Activated CD8-positive, alpha-beta T cell treated with anti-CD3 and anti-CD28 coated beads for 36 hours (primary cell): ENCODE measurements around the gene DCLK2. TPM values are rescaled to one million over a fixed set of nuclear protein-coding genes. Genes with fewer than 3 reads are reported as not detected.

Experiments used
- ATAC-seq: fragments of 200-7000 bp; cut with Tn5 transposase; one replicate; pipeline ENCODE4 v1.10.0; 2021; ENCODE audit warnings: mild to moderate bottlenecking, moderate library complexity
- CTCF ChIA-PET: fragments of 350-600 bp; sonication (Branson Sonifier 250); formaldehyde crosslinking; loops from one replicate; lab custom pipeline; 2021; ENCODE audit warnings: antibody characterized with exemption; lab: Charles Lee
- POLR2A ChIA-PET: fragments of 350-600 bp; sonication (Branson Sonifier 250); formaldehyde crosslinking; loops from one replicate; lab custom pipeline; 2021; ENCODE audit warnings: antibody characterized with exemption; lab: Charles Lee
- DNase-seq: peaks from one replicate; pipeline ENCODE4 v3.0.0-alpha.2; 2020
- H3K27ac Mint-ChIP-seq: one replicate; pipeline ENCODE4 v1.8.0; 2021; ENCODE audit warnings: mild to moderate bottlenecking, mixed read lengths
- H3K27me3 Mint-ChIP-seq: one replicate; pipeline ENCODE4 v1.8.0; 2021; ENCODE audit warnings: mixed read lengths
- H3K36me3 Mint-ChIP-seq: one replicate; pipeline ENCODE4 v1.8.0; 2021; ENCODE audit warnings: low read depth, mixed read lengths
- H3K4me1 Mint-ChIP-seq: one replicate; pipeline ENCODE4 v1.8.0; 2021; ENCODE audit warnings: low read depth, mixed read lengths
- H3K4me3 Mint-ChIP-seq: one replicate; pipeline ENCODE4 v1.8.0; 2021; ENCODE audit warnings: mild to moderate bottlenecking, moderate library complexity, mixed read lengths
- H3K9me3 Mint-ChIP-seq: one replicate; pipeline ENCODE4 v1.8.0; 2021; ENCODE audit warnings: mixed read lengths
- CTCF ChIP-seq: fragments of 200-600 bp; IDR thresholded peaks from one replicate; pipeline ENCODE4 v1.8.0; 2022; ENCODE audit warnings: antibody characterized with exemption, mild to moderate bottlenecking
- intact Hi-C: fragments of 100-400 bp; cut with micrococcal nuclease; formaldehyde crosslinking; loops from one replicate; pipeline ENCODE4 v1.10.0; 2022
- total RNA-seq, 2 experiments: library from RNA; stranded (reverse); gene quantifications; one replicate each; pipeline ENCODE4 v1.2.3, GENCODE V29; 2021

DCLK2 gene
- total RNA-seq, 2 experiments from 2014 or later, result not detected

GRCh38 chr4:150205016-150205415, 126.8 kb downstream of the DCLK2 start:
- POLR2A ChIA-PET, result no interaction called here
- CTCF ChIA-PET, result no interaction called here
- Mint-ChIP-seq H3K4me1 (no peaks in the 10 kb centered on the region), H3K27ac (no peak overlapping the region), H3K9me3 (no peaks in the 10 kb centered on the region), H3K4me3 (no peak overlapping the region), H3K27me3 (no peaks in the 10 kb centered on the region), H3K36me3 (no peaks in the 10 kb centered on the region)
- DNase-seq (no peak), ATAC-seq (no peak)
- no peak for TF ChIP-seq CTCF
- intact Hi-C loops, result loop anchor here (10.0 kb wide), 1 partner anchor 200 kb away; no protein-coding TSS in a partner anchor

- no peak for ATAC-seq
- ChIA-PET CTCF (no interaction called here), POLR2A (no interaction called here)
- no peaks in the 10 kb centered on the region for H3K36me3 Mint-ChIP-seq
- intact Hi-C loops, result loop anchor here (10.0 kb wide), 1 partner anchor 201 kb away; no protein-coding TSS in a partner anchor
- no peak overlapping the region for H3K4me3 Mint-ChIP-seq
- no peak for DNase-seq
- H3K27me3 Mint-ChIP-seq, result no peaks in the 10 kb centered on the region
- no peaks in the 10 kb centered on the region for H3K9me3 Mint-ChIP-seq
- H3K27ac Mint-ChIP-seq, result no peak overlapping the region
- H3K4me1 Mint-ChIP-seq, result no peaks in the 10 kb centered on the region
- no peak for TF ChIP-seq CTCF
Observed at GRCh38 chr4:150206265-150206664, 128.0 kb downstream of the DCLK2 start.

GRCh38 chr4:150206954-150207353, 128.7 kb downstream of the DCLK2 start:
- no peak for ATAC-seq
- H3K27me3 Mint-ChIP-seq, result peaks cover 4% of the 10 kb centered on the region
- H3K9me3 Mint-ChIP-seq, result no peaks in the 10 kb centered on the region
- no peaks in the 10 kb centered on the region for H3K36me3 Mint-ChIP-seq
- DNase-seq, result no peak
- no peak overlapping the region for H3K27ac Mint-ChIP-seq
- ChIA-PET POLR2A (no interaction called here), CTCF (no interaction called here)
- intact Hi-C loops, result loop anchor here (10.0 kb wide), 1 partner anchor 202 kb away; no protein-coding TSS in a partner anchor
- no peak for TF ChIP-seq CTCF
- H3K4me1 Mint-ChIP-seq, result no peaks in the 10 kb centered on the region
- no peak overlapping the region for H3K4me3 Mint-ChIP-seq

- Mint-ChIP-seq H3K27ac (no peak overlapping the region), H3K36me3 (no peaks in the 10 kb centered on the region), H3K9me3 (no peaks in the 10 kb centered on the region), H3K4me1 (no peaks in the 10 kb centered on the region), H3K4me3 (no peak overlapping the region), H3K27me3 (peaks cover 9% of the 10 kb centered on the region)
- no peak for ATAC-seq
- no peak for TF ChIP-seq CTCF
- ChIA-PET POLR2A (no interaction called here), CTCF (interaction anchor here (1.9 kb wide), 1 partner anchor 35 kb away, joined by 7 read pairs; no protein-coding TSS in a partner anchor)
- no peak for DNase-seq
- intact Hi-C loops, result loop anchor here (10.0 kb wide), 1 partner anchor 203 kb away; no protein-coding TSS in a partner anchor
Observed at GRCh38 chr4:150207871-150208270, 129.6 kb downstream of the DCLK2 start.

- no peaks in the 10 kb centered on the region for H3K36me3 Mint-ChIP-seq
- H3K4me3 Mint-ChIP-seq, result no peak overlapping the region
- ChIA-PET CTCF (interaction anchor here (0.6 to 2.8 kb wide), 6 partner anchors 10 to 241 kb away, joined by 3 to 7 read pairs (median 4); no protein-coding TSS in a partner anchor), POLR2A (no interaction called here)
- H3K27ac Mint-ChIP-seq, result no peak overlapping the region
- TF ChIP-seq CTCF, result peak; percentile 27
- no peaks in the 10 kb centered on the region for H3K9me3 Mint-ChIP-seq
- H3K27me3 Mint-ChIP-seq, result peaks cover 9% of the 10 kb centered on the region
- intact Hi-C loops, result loop anchor here (10.0 kb wide), 1 partner anchor 204 kb away; no protein-coding TSS in a partner anchor
- H3K4me1 Mint-ChIP-seq, result no peaks in the 10 kb centered on the region
- ATAC-seq (peak; percentile 39), DNase-seq (peak; percentile 60)
Observed at GRCh38 chr4:150209140-150209829, 131.0 kb downstream of the DCLK2 start.
